A204.1 (cell line): ENCODE results near the gene SLC27A3.
"Not testable (repeated sequence)": the region's sequence is repeated elsewhere in the genome, so short reads cannot be mapped to it uniquely, and the experiment has no call there.

Experiments used
- FAIRE-seq: peaks from 2 replicates; lab custom pipeline; 2012; peaks lifted over from hg19 to GRCh38; lab: Jason Lieb, UNC

SLC27A3 gene

GRCh38 chr1:153763365-153764225 lies 11.6 kb upstream of the SLC27A3 start:
- no peak for FAIRE-seq

DNA sequence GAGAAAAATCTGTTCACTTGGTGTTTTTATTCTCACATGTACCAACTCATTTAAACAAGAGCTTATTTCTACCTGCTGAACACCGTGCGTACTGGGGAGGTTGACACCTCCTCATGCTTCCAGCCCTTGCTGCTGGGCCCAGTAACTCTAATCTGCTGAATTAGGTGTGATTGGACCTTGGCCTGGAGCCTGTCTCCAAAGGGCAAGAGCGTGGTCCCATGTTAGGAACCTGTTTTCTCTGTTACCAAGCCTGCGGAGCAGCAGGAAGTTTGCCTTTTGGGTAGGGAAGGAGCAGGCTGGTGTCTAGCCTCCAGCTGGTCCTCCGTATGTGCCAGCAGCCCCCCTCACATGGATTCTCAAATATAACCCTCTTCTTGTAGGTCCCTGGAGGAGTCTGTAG lies 10.9 kb upstream of the SLC27A3 start:
- no peak for FAIRE-seq

DNA sequence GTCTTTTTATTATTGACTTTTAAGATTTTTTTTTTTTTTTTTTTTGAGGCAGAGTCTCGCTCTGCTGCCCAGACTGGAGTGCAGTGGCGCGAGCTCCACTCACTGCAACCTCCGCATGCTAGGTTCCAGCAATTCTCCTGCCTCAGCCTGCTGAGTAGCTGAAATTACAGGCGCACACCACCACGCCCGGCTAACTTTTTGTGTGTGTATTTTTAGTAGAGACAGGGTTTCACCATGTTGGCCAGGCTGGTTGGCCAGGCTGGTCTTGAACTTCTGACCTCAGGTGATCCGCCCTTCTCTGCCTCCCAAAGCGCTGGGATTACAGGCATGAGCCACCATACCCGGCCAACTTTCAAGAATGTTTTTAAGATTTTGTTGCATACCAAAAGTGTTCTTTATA lies 8.5 kb upstream of the SLC27A3 start:
- FAIRE-seq = not testable (repeated sequence)

DNA sequence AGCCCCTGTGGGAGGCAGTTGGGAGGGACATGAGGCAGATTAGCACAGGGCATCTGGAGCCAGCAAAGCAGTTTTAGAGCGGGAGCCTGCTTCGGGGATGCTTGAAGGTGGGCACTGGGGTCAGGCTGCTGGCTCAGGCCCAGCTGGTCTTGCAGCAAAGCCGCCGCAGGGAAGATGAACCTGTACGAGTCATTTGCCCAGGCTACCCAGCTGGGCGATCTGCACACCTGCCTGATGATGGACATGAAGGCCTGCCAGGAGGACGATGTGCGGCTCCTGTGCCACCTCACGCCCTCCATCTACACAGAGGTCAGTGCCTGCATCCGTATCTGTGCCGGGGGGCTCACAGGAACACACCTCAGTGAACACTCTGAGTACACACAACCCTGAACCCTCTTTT lies 7.7 kb upstream of the SLC27A3 start:
- no peak for FAIRE-seq

GRCh38 chr1:153768316-153769181 lies 6.7 kb upstream of the SLC27A3 start:
- FAIRE-seq = no peak

DNA sequence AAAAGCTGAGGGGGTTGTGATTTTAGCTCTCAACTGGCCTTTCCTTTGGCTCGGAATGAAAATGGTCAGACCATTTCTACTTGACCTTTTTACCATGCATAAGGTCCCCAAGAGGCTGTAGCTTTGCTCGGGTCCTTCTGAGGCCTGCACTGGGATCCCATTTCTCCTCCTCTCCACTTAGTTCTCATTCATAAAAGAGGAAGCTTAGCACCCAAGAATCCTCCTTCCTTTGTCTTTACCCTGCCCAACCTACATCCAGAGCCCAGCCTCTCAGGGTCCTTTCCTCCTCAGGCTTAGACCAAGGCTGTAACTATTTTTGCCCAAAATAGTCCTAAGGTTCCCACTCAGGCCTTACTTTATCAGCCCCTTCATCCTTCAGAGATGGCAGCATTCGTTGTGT lies 6.0 kb upstream of the SLC27A3 start:
- no peak for FAIRE-seq

DNA sequence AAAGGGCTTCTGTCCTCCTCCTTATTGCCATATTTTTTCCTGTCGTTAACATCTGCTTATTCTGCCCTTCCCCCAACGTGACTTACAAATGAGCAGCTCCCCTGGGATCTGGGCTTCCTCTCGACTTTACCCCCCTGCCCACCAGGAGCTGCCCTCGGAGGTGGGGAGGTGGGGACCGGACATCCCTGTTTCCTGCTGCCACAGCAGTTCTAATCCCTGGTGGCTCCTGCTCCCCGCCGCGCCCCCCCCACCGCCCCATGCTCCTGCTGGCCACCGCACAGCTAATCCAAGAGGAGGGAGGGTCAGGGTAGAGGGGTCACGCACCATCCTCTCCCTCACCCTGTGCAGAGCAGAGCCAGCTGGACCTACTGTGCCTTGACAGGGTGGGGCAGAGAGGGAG lies 4.4 kb upstream of the SLC27A3 start:
- no peak for FAIRE-seq

- no peak for FAIRE-seq
Observed at GRCh38 chr1:153771261-153771660, 3.9 kb upstream of the SLC27A3 start.

- no peak for FAIRE-seq
Observed at GRCh38 chr1:153771841-153772593, 3.2 kb upstream of the SLC27A3 start.

GRCh38 chr1:153773096-153773921 lies 1.9 kb upstream of the SLC27A3 start:
- no peak for FAIRE-seq

GRCh38 chr1:153774026-153774595 lies 1.1 kb upstream of the SLC27A3 start:
- no peak for FAIRE-seq

GRCh38 chr1:153775458-153776327 lies 486 bp downstream of the SLC27A3 start:
- no peak for FAIRE-seq

GRCh38 chr1:153776352-153776751 lies 1.1 kb downstream of the SLC27A3 start:
- FAIRE-seq = no peak

DNA sequence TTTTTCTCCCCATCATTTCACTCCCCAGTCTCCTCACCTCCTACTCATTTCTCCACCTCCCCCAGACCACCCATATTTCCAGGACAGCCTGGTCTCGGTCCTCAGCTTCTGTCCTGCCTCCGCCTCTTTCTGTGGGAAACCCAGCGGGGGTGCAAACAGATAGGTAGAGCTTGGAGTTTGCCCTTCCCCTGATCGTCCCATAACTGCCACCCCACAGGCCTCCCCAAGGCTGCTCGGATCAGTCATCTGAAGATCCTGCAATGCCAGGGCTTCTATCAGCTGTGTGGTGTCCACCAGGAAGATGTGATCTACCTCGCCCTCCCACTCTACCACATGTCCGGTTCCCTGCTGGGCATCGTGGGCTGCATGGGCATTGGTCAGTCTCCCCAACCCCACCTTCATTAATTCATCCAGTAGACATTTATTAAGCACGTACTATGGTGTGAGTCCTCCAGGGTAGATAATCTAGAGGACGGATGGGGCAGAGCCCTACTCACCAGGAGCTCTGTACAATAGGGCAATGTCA lies 1.7 kb downstream of the SLC27A3 start:
- no peak for FAIRE-seq

DNA sequence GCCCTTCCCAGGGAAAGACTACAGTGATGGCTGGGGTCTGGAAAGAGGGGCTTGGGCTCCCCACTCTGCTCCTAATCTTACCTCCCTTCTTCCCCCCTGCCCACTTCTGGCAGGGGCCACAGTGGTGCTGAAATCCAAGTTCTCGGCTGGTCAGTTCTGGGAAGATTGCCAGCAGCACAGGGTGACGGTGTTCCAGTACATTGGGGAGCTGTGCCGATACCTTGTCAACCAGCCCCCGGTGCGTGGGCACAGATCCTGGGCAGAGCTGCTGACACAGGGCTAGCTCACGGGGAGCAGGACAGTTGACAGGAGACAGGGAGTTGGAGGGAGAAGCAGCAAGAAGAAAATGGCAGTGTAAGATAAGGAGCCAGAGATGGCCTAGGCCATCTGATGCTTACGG lies 2.4 kb downstream of the SLC27A3 start:
- no peak for FAIRE-seq

DNA sequence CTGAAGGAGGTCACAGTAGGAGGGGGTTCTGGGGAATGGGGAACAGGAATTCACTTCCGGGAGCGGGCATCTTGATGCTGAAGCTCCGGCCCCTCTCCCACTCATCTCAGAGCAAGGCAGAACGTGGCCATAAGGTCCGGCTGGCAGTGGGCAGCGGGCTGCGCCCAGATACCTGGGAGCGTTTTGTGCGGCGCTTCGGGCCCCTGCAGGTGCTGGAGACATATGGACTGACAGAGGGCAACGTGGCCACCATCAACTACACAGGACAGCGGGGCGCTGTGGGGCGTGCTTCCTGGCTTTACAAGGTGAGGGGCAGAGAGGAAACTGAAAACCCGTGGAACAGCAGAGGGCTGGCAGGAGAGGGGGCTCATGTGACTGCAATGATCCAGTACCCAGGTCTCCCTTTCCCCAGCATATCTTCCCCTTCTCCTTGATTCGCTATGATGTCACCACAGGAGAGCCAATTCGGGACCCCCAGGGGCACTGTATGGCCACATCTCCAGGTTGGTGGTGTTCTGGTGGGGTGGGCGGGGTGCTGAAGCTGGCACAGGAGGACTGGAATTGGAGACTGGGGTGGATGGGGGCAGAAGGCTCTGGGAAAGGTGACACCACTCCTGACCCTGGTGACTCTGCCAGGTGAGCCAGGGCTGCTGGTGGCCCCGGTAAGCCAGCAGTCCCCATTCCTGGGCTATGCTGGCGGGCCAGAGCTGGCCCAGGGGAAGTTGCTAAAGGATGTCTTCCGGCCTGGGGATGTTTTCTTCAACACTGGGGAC lies 3.0 kb downstream of the SLC27A3 start:
- no peak for FAIRE-seq

GRCh38 chr1:153778824-153779519 lies 3.8 kb downstream of the SLC27A3 start:
- no peak for FAIRE-seq

GRCh38 chr1:153779781-153780541 lies 4.8 kb downstream of the SLC27A3 start:
- no peak for FAIRE-seq
